OCI-LY7 (cell line): Measurements from ENCODE around the gene HDAC4. TPM values are rescaled to one million over a fixed set of nuclear protein-coding genes. Genes with fewer than 3 reads are reported as not detected.

Source experiments
- BruUV-seq: library from RNA; stranded (reverse); fragments of 400-500 nt; replicated peaks from 2 replicates; lab custom pipeline; 2021; lab: Mats Ljungman, UMichigan
- CTCF ChIA-PET: fragments of 300-600 bp; sonication (Branson Sonifier 250); formaldehyde crosslinking; loops from one replicate; lab custom pipeline; 2022; ENCODE audit warnings: antibody characterized with exemption; ENCODE audit not compliant: unreplicated experiment; lab: Charles Lee
- POLR2A ChIA-PET: fragments of 300-600 bp; sonication (Branson Sonifier 250); formaldehyde crosslinking; loops from one replicate; lab custom pipeline; 2022; ENCODE audit warnings: antibody characterized with exemption; lab: Charles Lee
- DNase-seq: peaks from one replicate; pipeline ENCODE4 v3.0.0-alpha.2; 2015; ENCODE audit warnings: low spot score
- H2AFZ ChIP-seq: fragments of 200-600 bp; sonication (generic), shearing (Covaris generic); 2 replicates; pipeline ENCODE4 v1.6.1; 2014; ENCODE audit warnings: mild to moderate bottlenecking, antibody characterized with exemption, low read length, moderate library complexity
- H3K27ac ChIP-seq: fragments of 200-600 bp; sonication (generic); 2 replicates; pipeline ENCODE4 v1.5.1; 2014; ENCODE audit warnings: mixed run types, low read depth, mild to moderate bottlenecking, moderate library complexity, low read length, inconsistent platforms; ENCODE audit not compliant: poor library complexity, severe bottlenecking
- H3K36me3 ChIP-seq: fragments of 200-600 bp; sonication (generic); 2 replicates; pipeline ENCODE4 v1.6.1; 2014; ENCODE audit warnings: mild to moderate bottlenecking, antibody characterized with exemption, low read length, moderate library complexity, mixed read lengths; ENCODE audit not compliant: insufficient read depth
- H3K4me1 ChIP-seq: fragments of 200-600 bp; sonication (generic); 2 replicates; pipeline ENCODE4 v1.5.1; 2014; ENCODE audit warnings: mild to moderate bottlenecking, low read length; ENCODE audit not compliant: insufficient read depth, poor library complexity, severe bottlenecking
- H3K4me2 ChIP-seq: fragments of 200-600 bp; sonication (generic); 2 replicates; pipeline ENCODE4 v1.6.1; 2014; ENCODE audit warnings: mild to moderate bottlenecking, low read length
- H3K4me3 ChIP-seq: fragments of 200-600 bp; sonication (generic); 2 replicates; pipeline ENCODE4 v1.5.1; 2014; ENCODE audit warnings: mild to moderate bottlenecking, low read depth, low read length; ENCODE audit not compliant: poor library complexity, severe bottlenecking
- H3K79me2 ChIP-seq: fragments of 200-600 bp; sonication (generic); 2 replicates; pipeline ENCODE4 v1.6.1; 2016; ENCODE audit warnings: low read depth, mild to moderate bottlenecking, low read length, moderate library complexity, mixed read lengths; ENCODE audit not compliant: insufficient read depth
- H3K9me2 ChIP-seq: fragments of 200-600 bp; sonication (generic); 2 replicates; pipeline ENCODE4 v1.6.1; 2016; ENCODE audit warnings: mild to moderate bottlenecking, low read length, mixed read lengths; ENCODE audit not compliant: insufficient read depth
- H3K9me3 ChIP-seq: fragments of 200-600 bp; sonication (generic); 2 replicates; pipeline ENCODE4 v1.6.1; 2014; ENCODE audit warnings: mild to moderate bottlenecking, mixed run types, low read length, mixed read lengths
- H4K20me1 ChIP-seq: fragments of 200-600 bp; sonication (generic); 2 replicates; pipeline ENCODE4 v1.6.1; 2014; ENCODE audit warnings: mild to moderate bottlenecking, antibody characterized with exemption, low read length, moderate library complexity, mixed read lengths; ENCODE audit not compliant: insufficient read depth
- CTCF ChIP-seq: fragments of 200-600 bp; sonication (generic); conservative IDR thresholded peaks from 2 replicates; pipeline ENCODE4 v1.5.1; 2014; ENCODE audit warnings: mild to moderate bottlenecking, antibody characterized with exemption, low read length, moderate library complexity, mixed read lengths
- EZH2phosphoT487 ChIP-seq: fragments of 200-600 bp; sonication (generic); IDR thresholded peaks from 2 replicates; pipeline ENCODE4 v1.6.1; 2018; ENCODE audit warnings: low read depth, borderline replicate concordance, mild to moderate bottlenecking, mixed run types, antibody characterized with exemption, low read length, moderate library complexity, mixed read lengths
- intact Hi-C: fragments of 100-400 bp; cut with micrococcal nuclease; formaldehyde crosslinking; loops from one replicate; pipeline ENCODE4 v1.10.0; 2022; ENCODE audit not compliant: unreplicated experiment
- total RNA-seq, 2 experiments: library from RNA; depleted of rRNA in 1 of 2; stranded (reverse); fragments of >200 nt in 1 of 2; shearing (Covaris generic) in 1 of 2; gene quantifications; 2 replicates each; pipeline ENCODE4 v1.2.3, GENCODE V29; 2014 to 2022

HDAC4 gene
- total RNA-seq, 2 experiments from 2014 or later: 10.2 to 20.6 TPM

GRCh38 chr2:239052798-239053665 lies 347.8 kb downstream of the HDAC4 start:
- Histone ChIP-seq H3K4me2 (no peak overlapping the region), H4K20me1 (no peaks in the 10 kb centered on the region), H3K36me3 (no peaks in the 10 kb centered on the region), H3K9me2 (no peaks in the 10 kb centered on the region), H3K4me1 (no peaks in the 10 kb centered on the region), H3K9me3 (no peaks in the 10 kb centered on the region), H2AFZ (no peak overlapping the region), H3K4me3 (no peak overlapping the region), H3K79me2 (no peaks in the 10 kb centered on the region), H3K27ac (no peak overlapping the region)
- DNase-seq: no peak
- TF ChIP-seq EZH2phosphoT487 (no peak), CTCF (no peak)
- ChIA-PET CTCF (no interaction called here), POLR2A (no interaction called here)
- intact Hi-C loops: no loop called here
- no TSS peak for BruUV-seq

GRCh38 chr2:239051891-239052445 lies 348.9 kb downstream of the HDAC4 start:
- ChIA-PET CTCF (no interaction called here), POLR2A (no interaction called here)
- no peaks in the 10 kb centered on the region for H3K79me2 ChIP-seq
- H3K4me2 ChIP-seq: no peak overlapping the region
- no peaks in the 10 kb centered on the region for H3K9me3 ChIP-seq
- no peak for TF ChIP-seq CTCF
- TF ChIP-seq EZH2phosphoT487: no peak
- DNase-seq: no peak
- no peaks in the 10 kb centered on the region for H3K9me2 ChIP-seq
- intact Hi-C loops: no loop called here
- H4K20me1 ChIP-seq: no peaks in the 10 kb centered on the region
- H3K4me3 ChIP-seq: no peak overlapping the region
- BruUV-seq: no TSS peak
- no peaks in the 10 kb centered on the region for H3K36me3 ChIP-seq
- no peak overlapping the region for H3K27ac ChIP-seq
- no peak overlapping the region for H2AFZ ChIP-seq
- no peaks in the 10 kb centered on the region for H3K4me1 ChIP-seq

GRCh38 chr2:239050252-239050649 lies 350.6 kb downstream of the HDAC4 start:
- Histone ChIP-seq H3K4me3 (no peak overlapping the region), H3K27ac (no peak overlapping the region), H2AFZ (no peak overlapping the region), H3K36me3 (no peaks in the 10 kb centered on the region), H3K9me2 (no peaks in the 10 kb centered on the region), H3K4me2 (no peak overlapping the region), H3K4me1 (no peaks in the 10 kb centered on the region), H4K20me1 (no peaks in the 10 kb centered on the region), H3K9me3 (no peaks in the 10 kb centered on the region), H3K79me2 (no peaks in the 10 kb centered on the region)
- TF ChIP-seq EZH2phosphoT487: no peak
- no peak for TF ChIP-seq CTCF
- DNase-seq: no peak
- intact Hi-C loops: no loop called here
- POLR2A ChIA-PET: no interaction called here
- BruUV-seq: no TSS peak
- CTCF ChIA-PET: no interaction called here
